Activated CD8-positive, alpha-beta memory T cell treated with anti-CD3 and anti-CD28 coated beads, Interleukin-2, amount 50 U/mL, for 48 hours (primary cell): ENCODE results near the gene NAA25.
"Not testable (repeated sequence)": the region's sequence is repeated elsewhere in the genome, so short reads cannot be mapped to it uniquely, and the experiment has no call there.

Source experiments
- DNase-seq: peaks from one replicate; pipeline ENCODE4 v3.0.0-alpha.2; 2020

The NAA25 gene

DNA sequence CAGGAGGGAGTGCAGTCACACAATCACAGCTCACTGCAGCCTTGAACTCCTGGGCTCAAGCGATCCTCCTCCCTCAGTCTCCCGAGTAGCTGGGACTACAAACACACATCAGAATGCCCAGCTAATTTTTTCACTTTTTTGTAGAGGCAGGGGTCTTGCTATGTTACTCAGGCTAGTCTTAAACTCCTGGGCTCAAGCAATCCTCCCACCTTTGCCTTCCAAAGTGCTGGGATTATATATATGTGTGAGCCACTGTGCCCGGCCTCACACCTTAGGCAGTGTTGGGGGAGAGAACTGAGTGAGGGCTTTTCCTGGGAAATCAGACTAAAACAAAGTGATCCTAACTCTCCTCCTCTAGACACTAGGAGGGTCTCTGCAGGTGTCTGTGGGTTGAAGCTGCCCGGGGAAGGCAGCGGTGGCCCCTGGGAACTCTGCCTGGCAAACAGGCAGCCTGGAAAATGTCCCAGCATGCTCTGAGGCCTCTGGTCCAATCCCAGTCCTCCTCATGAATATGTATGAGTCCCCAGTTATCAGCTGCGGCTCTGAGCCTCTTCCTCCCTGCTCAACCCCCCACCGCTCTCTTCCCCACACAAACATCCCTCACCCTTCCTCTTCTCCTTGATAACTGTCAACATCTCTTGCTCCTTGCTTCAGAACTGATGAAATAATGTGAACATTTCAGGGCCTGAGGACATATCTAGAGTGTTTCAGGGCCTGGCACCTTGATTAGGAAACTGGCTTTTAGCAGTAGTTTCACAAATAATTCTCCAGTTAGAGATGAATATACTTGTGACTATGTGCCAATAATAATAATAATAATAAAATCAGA is 7.9 kb upstream of the NAA25 start:
- DNase-seq: peak; percentile 54

DNA sequence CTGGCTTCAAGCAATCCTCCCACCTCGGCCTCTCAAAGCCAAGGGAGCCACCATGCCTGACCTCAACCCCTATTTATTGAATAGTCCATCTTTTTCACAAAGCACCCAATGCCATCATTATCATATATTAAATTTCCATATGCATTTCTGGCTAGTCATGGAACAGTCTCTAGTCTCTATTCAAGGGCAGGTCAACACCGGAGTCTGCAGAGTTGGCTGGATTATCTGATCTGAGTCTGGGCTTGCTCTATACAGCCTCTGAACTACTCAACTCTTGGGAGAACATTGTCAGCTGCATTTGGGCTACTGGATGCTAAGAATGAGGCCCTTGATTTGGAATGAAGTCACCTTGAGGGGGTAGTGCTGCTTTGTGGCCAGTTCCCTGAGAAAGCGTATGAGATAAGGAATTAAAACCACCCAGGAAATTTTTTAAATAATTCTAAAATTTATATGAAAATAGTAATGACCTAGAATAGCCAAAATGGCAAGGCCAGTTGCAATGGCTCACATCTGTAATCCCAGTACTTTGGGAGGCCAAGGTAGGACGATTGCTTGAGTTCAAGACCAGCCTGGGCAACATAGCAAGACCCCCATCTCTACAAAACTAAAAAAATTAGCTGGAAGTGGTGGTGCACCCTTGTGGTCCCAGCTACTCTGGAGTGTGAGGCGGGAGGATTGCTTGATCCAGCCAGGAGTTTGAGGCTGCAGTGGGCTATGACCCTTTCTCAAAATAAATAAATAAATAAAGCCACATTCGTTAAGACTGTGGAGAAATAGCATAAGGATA is 6.9 kb upstream of the NAA25 start:
- peak; percentile 1 for DNase-seq

GRCh38 chr12:112112409-112113133 is 4.0 kb upstream of the NAA25 start:
- DNase-seq: peak; percentile 53

- peak; percentile 26 for DNase-seq
Measured at GRCh38 chr12:112111931-112112330, 3.3 kb upstream of the NAA25 start.

DNA sequence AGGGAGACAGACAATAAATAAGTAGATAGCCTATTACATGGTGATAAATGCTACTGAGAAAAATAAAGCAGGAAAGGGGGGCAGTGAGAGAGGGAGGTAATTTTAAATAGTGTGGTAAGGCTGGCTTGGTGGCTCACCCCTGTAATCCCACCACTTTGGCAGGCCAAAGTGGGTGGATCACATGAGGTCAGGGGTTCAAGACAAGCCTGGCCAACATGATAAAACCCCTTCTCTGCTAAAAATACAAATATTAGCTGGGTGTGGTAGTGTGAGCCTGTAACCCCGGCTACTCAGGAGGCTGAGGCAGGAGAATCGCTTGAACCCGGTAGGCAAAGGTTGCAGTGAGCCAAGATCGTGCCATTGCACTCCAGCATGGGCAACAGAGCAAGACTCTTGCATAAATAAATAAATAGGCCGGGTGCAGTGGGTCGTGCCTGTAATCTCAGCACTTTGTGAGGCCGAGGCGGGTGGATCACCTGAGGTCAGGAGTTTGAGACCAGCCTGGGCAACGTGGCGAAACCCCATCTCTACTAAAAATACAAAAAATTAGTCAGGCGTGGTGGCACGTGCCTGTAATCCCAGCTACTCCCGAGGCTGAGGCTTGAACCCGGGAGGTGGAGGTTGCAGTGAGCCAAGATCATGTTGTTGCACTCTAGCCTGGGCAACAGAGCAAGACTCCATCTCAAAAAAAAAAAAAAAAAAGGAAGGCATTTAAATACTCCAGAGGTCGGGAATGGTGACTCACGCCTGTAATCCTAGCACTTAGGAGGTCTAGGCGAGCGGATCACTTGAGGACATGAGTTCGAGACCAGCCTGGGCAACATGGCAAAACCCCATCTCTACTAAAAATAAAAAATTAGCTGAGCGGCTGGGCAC is 2.4 kb upstream of the NAA25 start:
- DNase-seq: peak; percentile 37

DNA sequence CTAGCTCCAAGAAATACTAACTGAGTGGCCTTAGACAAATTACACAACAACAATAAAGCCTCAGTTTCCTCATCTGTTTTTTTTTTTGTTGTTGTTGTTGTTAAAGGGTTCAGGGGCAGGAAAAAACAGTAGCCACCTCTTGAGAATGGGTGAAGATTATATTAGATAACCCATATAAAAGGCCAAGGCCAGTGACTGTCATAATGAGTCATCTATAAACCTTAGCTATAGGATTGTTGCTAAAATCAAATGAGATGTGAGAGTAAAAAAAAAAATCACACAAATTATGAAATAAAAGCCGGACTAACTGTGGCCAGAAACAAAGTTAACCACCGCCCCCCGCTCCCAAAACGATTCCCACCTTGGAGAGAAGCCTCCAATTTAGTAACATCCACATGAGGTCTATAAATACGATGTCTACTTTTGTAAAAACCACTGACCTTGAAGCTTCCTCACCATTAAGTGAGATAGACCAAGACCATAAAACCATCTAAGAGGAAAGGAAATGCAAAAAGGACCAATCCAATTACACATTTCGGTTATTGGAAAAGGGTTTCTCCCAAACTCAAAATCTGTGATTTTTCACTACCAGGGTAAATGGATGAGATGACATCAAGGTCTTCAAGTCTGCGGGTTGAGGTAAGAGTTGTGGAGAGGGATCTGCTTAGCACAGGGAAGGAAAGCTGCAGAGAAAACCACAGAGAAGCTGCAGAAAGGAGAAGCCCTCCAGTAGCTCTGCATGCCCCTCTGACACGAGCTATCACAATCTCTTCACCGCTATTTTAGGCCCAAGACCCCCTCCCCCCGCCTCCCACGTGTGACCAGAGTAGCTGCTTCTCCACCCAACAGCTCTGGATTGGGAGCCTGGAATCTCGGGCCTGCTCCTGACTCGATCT is 1.0 kb downstream of the NAA25 start:
- peak; percentile 70 for DNase-seq

GRCh38 chr12:112105891-112106290 is 2.7 kb downstream of the NAA25 start:
- no peak for DNase-seq

DNA sequence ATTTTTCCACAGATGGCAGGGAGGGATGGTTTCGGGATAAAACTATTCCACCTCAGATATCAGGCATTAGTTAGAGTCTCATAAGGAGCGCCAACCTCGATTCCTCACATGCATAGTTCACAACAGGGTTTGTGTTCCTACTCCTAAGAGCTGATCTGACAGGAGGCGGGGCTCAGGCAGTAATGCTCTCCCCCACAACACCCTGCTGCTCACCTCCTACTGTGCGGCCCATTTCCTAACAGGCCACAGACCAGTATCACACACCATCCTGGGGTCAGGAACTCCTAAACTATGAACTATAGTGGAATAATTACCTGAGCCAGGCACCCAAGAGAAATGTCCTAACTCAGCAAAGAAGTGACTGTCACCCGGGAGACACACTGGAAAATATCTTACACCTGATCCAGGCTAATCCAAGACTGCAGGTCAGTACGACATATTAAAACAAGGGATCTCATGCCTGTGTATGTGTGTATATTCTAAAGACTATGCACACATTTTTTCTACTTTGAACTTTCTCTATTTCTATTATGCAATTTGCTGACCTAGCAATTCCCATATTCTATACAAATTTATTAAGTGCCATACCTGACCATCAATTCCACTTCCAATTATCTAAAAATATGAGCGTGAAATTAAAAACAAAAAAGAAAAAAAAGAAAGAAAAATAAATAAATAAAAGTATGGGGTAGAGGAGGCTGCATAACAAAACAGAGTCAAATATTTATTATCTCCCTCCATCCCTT is 4.7 kb downstream of the NAA25 start:
- DNase-seq: peak; percentile 50

GRCh38 chr12:112102746-112103145 is 5.8 kb downstream of the NAA25 start:
- not testable (repeated sequence) for DNase-seq

DNA sequence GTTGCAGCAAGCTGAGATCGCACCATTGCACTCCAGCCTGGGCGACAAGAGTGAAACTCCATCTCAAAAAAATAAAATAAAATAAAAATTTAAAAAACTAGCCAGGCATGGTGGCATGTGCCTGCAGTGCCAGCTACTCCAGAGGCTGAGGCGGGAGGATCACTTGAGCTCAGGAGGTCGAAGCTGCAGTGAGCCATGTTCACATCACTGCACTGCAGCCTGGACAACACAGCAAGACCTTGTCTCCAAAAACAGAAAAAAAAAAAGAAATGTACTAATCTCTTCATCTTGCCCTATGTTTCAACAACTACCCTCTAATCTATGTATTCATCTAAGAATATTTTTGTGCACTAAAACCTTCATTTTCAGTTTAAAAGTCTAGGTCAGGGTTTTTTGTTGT is 6.5 kb downstream of the NAA25 start:
- peak; percentile 36 for DNase-seq

DNA sequence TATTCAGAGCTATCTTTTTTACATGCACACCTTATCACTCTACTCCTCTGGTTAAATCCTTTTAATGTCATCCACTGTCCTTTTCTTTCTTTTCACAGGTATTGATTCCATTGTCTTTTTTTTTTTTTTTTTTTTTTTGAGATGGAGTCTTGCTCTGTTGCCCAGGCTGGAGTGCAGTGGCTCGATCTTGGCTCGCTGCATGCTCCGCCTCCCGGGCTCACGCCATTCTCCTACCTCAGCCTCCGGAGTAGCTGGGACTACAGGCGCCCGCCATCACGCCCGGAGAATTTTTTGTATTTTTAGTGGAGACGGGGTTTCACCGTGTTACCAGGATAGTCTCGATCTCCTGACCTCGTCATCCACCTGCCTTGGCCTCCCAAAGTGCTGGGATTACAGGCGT is 8.1 kb downstream of the NAA25 start:
- not testable (repeated sequence) for DNase-seq

- peak; percentile 51 for DNase-seq
Measured at GRCh38 chr12:112097641-112098040, 10.9 kb downstream of the NAA25 start.

DNA sequence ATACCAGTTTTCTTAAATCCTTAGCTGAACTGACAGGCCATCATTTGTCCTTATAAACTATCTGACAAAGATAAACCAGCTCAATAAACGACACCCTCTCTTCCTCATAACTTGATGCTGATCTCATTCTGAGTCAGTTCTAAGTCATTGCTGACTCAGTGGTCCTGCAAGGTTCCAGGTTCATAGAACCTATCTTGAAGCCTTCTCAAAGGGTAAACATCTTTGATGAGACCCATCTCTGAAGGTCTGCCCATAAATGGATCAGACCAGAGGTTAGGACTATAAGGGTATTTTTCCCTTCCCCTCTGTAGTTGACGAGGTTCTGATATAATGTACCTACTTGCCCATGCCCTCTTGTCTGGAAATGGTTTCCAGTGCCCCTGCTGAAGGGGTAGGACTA is 11.9 kb downstream of the NAA25 start:
- peak; percentile 40 for DNase-seq

- DNase-seq: no peak
Measured at GRCh38 chr12:112096070-112096469, 12.5 kb downstream of the NAA25 start.

DNA sequence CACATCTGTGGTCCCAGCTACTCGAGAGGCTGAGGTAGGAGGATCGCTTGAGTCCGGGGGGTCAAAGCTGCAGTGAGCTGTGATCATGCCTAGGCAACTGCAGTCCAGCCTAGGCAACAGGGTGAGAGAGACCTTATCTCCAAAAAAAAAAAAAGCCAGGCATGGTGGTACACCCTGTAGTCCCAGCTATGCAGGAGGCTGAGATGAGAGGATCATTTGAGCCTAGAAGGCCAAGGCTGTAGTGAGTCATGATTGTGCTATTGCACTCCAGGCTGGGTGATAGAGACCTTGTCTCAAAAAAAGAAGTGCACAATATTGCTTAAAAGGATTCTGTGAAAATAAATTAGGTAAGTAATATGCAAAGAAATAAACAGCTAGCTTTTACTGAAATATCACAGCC is 17.0 kb downstream of the NAA25 start:
- DNase-seq: no peak

- DNase-seq: no peak
Measured at GRCh38 chr12:112087851-112088250, 20.7 kb downstream of the NAA25 start.

DNA sequence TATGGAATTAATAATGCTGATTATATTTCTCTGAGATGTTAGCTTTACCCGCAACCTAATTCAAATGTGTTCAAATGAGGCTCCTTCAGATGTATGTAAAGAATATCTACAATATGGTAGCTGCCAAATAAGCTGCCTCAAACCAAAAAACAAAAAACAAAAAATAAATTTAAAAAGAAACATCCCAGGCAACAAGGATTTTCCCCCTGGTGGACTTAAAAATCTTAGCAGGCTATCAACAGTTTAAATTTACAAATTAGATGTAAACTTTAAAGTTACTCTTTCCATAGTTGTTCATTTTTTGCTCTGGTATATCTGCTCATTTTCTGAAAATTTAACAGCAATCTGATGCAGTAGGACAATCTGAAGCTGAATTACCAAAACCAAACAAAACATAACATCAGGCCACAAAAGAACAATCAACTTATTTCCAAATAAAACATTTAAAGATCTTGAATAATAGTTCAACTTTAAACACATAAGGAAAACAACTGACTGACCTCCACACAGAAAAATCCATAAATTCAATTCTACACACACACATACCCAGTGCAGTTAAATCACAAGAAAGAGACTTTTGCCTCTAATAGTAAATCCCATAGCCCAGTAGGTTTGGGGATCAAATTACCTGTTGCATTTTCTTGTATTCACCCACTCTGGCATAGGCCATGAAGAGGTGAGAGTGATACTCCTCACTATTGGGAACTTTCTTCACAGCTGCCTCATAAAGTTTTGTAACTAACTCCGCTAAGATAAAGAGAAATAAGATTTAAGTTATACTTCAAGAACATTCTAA is 21.3 kb downstream of the NAA25 start:
- DNase-seq: no peak

DNA sequence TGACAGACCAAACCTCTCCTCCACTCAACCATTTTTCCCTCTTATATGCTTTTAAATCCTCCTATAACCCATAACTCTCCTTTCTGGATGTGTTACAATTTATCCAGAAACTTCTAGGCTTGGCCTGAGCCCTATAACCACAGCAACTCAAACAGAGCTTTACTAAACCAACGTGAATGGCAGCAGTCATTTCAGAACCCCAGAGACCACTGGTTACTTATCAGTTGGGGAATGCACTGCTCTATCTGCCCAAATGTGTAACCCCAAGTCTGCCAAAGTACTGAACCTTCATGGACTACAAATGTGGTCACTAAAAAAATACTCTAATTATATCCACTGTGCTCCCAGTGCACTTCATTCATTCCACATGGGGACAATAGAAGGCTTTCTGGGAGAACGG is 42.0 kb downstream of the NAA25 start:
- DNase-seq: no peak

- DNase-seq: no peak
Measured at GRCh38 chr12:112063273-112063672, 45.3 kb downstream of the NAA25 start.

- no peak for DNase-seq
Measured at GRCh38 chr12:112061137-112061536, 47.4 kb downstream of the NAA25 start.
